MM.1S (cell line): ENCODE measurements around the gene RPRD2.

Experiments
- EZH2 ChIP-seq: fragments of 300-600 bp; sonication (generic); optimal IDR thresholded peaks from 2 replicates; pipeline ENCODE3; 2017; ENCODE audit warnings: low read depth, mild to moderate bottlenecking, antibody characterized with exemption, low read length, mixed read lengths
- EZH2phosphoT487 ChIP-seq: fragments of 300-600 bp; sonication (generic); IDR thresholded peaks from 2 replicates; pipeline ENCODE4 v1.6.1; 2018; ENCODE audit warnings: antibody characterized with exemption, low read length
- TF ChIP-seq, protein P1 (sequence below): fragments of 300-600 bp; sonication (generic); IDR thresholded peaks from 2 replicates; pipeline ENCODE4 v1.5.1; 2016; ENCODE audit warnings: antibody characterized with exemption, low read length, mixed read lengths

DNA sequence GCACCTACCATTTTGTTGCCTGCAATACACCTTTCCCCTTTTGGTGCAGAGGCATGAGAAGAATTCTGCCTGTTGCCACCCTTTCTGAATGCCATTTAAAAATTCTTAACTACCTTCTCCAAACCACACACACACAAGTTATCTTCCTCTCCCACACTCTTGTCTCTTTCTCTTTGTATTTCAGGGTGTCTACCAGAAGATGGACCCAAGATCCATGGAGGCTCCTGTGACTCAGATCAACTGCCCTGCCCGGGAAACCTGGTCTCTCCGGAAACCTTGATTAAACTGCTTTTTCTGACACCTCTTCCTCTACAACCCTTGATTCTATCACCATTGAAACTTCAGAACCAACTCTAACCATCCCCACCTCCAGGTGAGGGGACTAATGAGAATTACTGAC lies 120.9 kb downstream of the RPRD2 start:
- TF ChIP-seq, protein P1, sequence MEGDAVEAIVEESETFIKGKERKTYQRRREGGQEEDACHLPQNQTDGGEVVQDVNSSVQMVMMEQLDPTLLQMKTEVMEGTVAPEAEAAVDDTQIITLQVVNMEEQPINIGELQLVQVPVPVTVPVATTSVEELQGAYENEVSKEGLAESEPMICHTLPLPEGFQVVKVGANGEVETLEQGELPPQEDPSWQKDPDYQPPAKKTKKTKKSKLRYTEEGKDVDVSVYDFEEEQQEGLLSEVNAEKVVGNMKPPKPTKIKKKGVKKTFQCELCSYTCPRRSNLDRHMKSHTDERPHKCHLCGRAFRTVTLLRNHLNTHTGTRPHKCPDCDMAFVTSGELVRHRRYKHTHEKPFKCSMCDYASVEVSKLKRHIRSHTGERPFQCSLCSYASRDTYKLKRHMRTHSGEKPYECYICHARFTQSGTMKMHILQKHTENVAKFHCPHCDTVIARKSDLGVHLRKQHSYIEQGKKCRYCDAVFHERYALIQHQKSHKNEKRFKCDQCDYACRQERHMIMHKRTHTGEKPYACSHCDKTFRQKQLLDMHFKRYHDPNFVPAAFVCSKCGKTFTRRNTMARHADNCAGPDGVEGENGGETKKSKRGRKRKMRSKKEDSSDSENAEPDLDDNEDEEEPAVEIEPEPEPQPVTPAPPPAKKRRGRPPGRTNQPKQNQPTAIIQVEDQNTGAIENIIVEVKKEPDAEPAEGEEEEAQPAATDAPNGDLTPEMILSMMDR: peak; percentile 32
- TF ChIP-seq EZH2phosphoT487: no peak
- TF ChIP-seq EZH2: no peak
